Sigmoid colon (tissue), 4 donors: ENCODE measurements around the gene NAT16.

ENCODE experiments used
- POLR2A ChIP-seq, 2 donors: fragments of 450-650 bp; IDR thresholded peaks; one replicate each; pipeline ENCODE4 v1.6.1; 2016; ENCODE audit warnings: antibody characterized with exemption in 2 of 2, mild to moderate bottlenecking in 2 of 2, moderate library complexity in 2 of 2
- POLR2AphosphoS5 ChIP-seq, 4 donors: sonication (generic); formaldehyde crosslinking; IDR thresholded peaks; one replicate each; pipeline ENCODE4 v1.6.1; 2017; ENCODE audit warnings: antibody characterized with exemption in 4 of 4
- TF ChIP-seq, protein P1 (sequence below), 4 experiments: fragments of 450-650 bp in 3 of 4; fragments of 200-600 bp in 1 of 4; IDR thresholded peaks; one replicate each; pipeline ENCODE4 v1.5.1; 2016 to 2019; ENCODE audit warnings: antibody characterized with exemption in 4 of 4, mild to moderate bottlenecking in 3 of 4, moderate library complexity in 2 of 4

DNA sequence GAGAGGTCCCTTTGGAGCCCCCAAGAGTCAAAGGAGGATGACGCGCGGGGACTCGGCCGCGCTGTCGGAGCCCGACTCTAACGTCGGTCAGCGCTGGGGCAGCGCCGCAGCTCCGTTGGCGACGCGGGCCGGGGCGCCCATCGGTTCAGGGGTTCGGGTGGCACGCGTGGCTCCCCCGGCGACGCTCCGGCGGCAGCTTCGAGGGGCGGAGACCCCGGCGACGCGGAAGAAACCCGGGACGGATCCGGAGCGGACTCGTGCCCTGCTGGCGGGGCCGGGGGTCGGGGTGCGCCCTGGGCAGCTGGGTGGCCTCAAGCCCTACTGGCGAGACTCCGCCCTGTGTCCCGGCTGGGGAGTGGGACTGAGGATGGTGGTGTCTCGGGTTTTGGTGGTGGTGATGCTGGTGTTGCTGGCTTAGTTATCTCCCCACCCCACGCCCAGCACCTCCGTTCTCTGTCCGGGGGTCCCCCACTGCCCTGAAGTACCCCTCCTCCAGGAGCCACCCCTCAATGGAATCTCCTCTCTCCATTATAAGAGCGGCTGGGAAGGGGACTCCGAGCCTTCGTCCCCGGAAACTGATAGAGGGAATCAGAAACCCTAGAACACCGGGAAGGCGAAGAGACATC, at the start of gene NAT16:
- TF ChIP-seq, protein P1, sequence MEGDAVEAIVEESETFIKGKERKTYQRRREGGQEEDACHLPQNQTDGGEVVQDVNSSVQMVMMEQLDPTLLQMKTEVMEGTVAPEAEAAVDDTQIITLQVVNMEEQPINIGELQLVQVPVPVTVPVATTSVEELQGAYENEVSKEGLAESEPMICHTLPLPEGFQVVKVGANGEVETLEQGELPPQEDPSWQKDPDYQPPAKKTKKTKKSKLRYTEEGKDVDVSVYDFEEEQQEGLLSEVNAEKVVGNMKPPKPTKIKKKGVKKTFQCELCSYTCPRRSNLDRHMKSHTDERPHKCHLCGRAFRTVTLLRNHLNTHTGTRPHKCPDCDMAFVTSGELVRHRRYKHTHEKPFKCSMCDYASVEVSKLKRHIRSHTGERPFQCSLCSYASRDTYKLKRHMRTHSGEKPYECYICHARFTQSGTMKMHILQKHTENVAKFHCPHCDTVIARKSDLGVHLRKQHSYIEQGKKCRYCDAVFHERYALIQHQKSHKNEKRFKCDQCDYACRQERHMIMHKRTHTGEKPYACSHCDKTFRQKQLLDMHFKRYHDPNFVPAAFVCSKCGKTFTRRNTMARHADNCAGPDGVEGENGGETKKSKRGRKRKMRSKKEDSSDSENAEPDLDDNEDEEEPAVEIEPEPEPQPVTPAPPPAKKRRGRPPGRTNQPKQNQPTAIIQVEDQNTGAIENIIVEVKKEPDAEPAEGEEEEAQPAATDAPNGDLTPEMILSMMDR (IDR thresholded peaks at IDR 0.05) = no peak
- TF ChIP-seq POLR2AphosphoS5 (IDR thresholded peaks at IDR 0.05) (no peak), POLR2A (IDR thresholded peaks at IDR 0.05) (no peak)
